Spleen (tissue), 7 donors: Measurements from ENCODE around the gene ECI1.

Experiments
- CTCF ChIP-seq, 11 experiments: fragments of 200-600 bp in 7 of 11; fragments of 450-650 bp in 4 of 11; sonication (generic) in 4 of 11; IDR thresholded peaks in 8 of 11; conservative IDR thresholded peaks in 3 of 11; 1 replicate in 7 of 11; 2 replicates in 4 of 11; pipeline versions ENCODE4 v1.4.0 to v1.8.0; 2016 to 2021; ENCODE audit warnings: antibody characterized with exemption in 11 of 11, inconsistent platforms in 4 of 11, mild to moderate bottlenecking in 1 of 11
- POLR2A ChIP-seq, 3 donors: fragments of 450-650 bp; IDR thresholded peaks; one replicate each; pipeline ENCODE4 v1.5.1; 2017; ENCODE audit warnings: antibody characterized with exemption in 3 of 3, mild to moderate bottlenecking in 1 of 3
- POLR2AphosphoS5 ChIP-seq, 3 donors: sonication (generic); formaldehyde crosslinking; IDR thresholded peaks; one replicate each; pipeline ENCODE4 v1.5.1; 2017; ENCODE audit warnings: antibody characterized with exemption in 3 of 3
- donor health status: DM: no; HTN: no; CAD: no; lungs with moderate emphysema.
- donor health status: DM: no; HTN: no; CAD: no.
- donor health status: DM: no; HTN: no; CAD: no.

- no peak for TF ChIP-seq CTCF (IDR thresholded peaks at IDR 0.05 in 8 of 11, conservative IDR thresholded peaks at IDR 0.05 in 3 of 11)
- TF ChIP-seq POLR2A (IDR thresholded peaks at IDR 0.05): no peak
- peak in 1 of 3 donors; percentile 18 for TF ChIP-seq POLR2AphosphoS5 (IDR thresholded peaks at IDR 0.05)
These were observed 22.5 kb upstream of the ECI1 start for GRCh38 chr16:2273931-2274330.
